Mucosa of rectum (tissue), 2 donors: ENCODE results near the gene SLC1A1.

Experiments
- H3K27ac ChIP-seq, 2 donors: one replicate each; pipeline ENCODE4 v1.7.0; 2013; ENCODE audit warnings: inconsistent platforms in 2 of 2, low read depth in 2 of 2, low read length in 2 of 2
- H3K27me3 ChIP-seq, 2 donors: one replicate each; pipeline ENCODE4 v1.7.0; 2013; ENCODE audit warnings: low read length in 2 of 2; ENCODE audit not compliant: control insufficient read depth in 2 of 2, insufficient read depth in 2 of 2
- H3K36me3 ChIP-seq, 2 donors: one replicate each; pipeline ENCODE4 v1.7.0; 2013; ENCODE audit warnings: low read length in 2 of 2; ENCODE audit not compliant: control insufficient read depth in 2 of 2, insufficient read depth in 2 of 2
- H3K4me1 ChIP-seq, 2 donors: one replicate each; pipeline ENCODE4 v1.7.0; 2013; ENCODE audit warnings: low read length in 2 of 2, mild to moderate bottlenecking in 1 of 2; ENCODE audit not compliant: control insufficient read depth in 2 of 2, insufficient read depth in 2 of 2
- H3K4me3 ChIP-seq, 2 donors: one replicate each; pipeline ENCODE4 v1.7.0; 2013; ENCODE audit warnings: low read length in 2 of 2
- H3K9ac ChIP-seq, 2 donors: one replicate each; pipeline ENCODE4 v1.7.0; 2013; ENCODE audit warnings: low read length in 2 of 2, low read depth in 1 of 2, mild to moderate bottlenecking in 1 of 2
- H3K9me3 ChIP-seq, 2 donors: one replicate each; pipeline ENCODE4 v1.7.0; 2013; ENCODE audit warnings: low read length in 2 of 2; ENCODE audit not compliant: control insufficient read depth in 2 of 2
- donor health status: healthy.
- donor health status: Normal muscosa, but diverticular disease.

The SLC1A1 gene

DNA sequence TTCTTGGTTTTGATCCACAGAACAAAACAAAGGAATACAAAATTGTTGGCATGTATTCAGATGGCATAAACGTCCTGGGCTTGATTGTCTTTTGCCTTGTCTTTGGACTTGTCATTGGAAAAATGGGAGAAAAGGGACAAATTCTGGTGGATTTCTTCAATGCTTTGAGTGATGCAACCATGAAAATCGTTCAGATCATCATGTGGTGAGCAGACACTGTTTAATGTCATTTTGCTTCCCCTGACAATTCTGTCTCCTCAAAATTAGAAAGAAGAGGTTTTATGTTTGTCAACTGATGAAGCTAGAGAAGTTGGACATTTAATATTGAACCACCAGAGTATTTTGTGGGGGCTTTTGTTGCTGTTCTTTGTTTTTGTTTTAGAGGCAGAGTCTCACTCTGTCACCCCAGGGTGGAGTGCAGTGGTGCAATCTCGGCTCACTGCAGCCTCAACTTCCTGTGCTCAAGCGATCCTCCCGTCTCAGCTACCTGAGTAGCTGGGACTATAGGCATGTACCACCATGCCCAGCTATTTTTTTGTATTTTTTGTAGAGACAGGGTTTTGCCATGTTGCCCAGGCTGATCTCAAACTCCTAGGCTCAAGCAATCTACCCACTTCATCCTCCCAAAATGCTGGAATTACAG lies 82.0 kb downstream of the SLC1A1 start:
- H3K27ac ChIP-seq: no peak overlapping the region
- H3K4me1 ChIP-seq: no peaks in the 10 kb centered on the region
- H3K36me3 ChIP-seq: peaks cover 0 to 11% of the 10 kb centered on the region in 2 donors
- no peak overlapping the region for H3K4me3 ChIP-seq
- H3K27me3 ChIP-seq: no peaks in the 10 kb centered on the region
- H3K9ac ChIP-seq: no peak overlapping the region
- H3K9me3 ChIP-seq: no peaks in the 10 kb centered on the region

DNA sequence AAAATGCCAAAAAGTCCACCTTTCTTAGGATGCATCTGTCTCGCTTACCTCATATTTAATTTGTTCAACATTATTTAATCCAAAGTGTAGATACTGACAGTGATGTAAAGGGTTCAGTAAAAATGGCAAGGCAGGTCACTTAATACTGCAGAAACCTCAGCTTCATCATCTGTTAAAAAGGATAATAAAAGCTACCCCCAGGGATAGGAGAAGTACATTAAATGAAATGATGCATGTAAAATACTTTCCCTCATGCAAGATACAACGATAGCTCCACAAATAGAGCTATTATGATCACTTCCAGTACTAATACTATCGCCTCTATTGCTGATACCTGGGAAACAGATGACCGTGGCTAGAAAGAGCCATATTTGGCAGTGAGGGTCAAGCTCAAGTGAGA lies 82.9 kb downstream of the SLC1A1 start:
- Histone ChIP-seq H3K4me1 (no peaks in the 10 kb centered on the region), H3K4me3 (no peak overlapping the region), H3K27me3 (no peaks in the 10 kb centered on the region), H3K36me3 (peaks cover 0 to 11% of the 10 kb centered on the region in 2 donors), H3K9me3 (no peaks in the 10 kb centered on the region), H3K27ac (no peak overlapping the region), H3K9ac (no peak overlapping the region)

GRCh38 chr9:4573634-4574389 lies 83.5 kb downstream of the SLC1A1 start:
- Histone ChIP-seq H3K27me3 (no peaks in the 10 kb centered on the region), H3K36me3 (peaks cover 0 to 11% of the 10 kb centered on the region in 2 donors), H3K9ac (no peak overlapping the region), H3K4me3 (no peak overlapping the region), H3K9me3 (no peaks in the 10 kb centered on the region), H3K27ac (no peak overlapping the region), H3K4me1 (no peaks in the 10 kb centered on the region)

DNA sequence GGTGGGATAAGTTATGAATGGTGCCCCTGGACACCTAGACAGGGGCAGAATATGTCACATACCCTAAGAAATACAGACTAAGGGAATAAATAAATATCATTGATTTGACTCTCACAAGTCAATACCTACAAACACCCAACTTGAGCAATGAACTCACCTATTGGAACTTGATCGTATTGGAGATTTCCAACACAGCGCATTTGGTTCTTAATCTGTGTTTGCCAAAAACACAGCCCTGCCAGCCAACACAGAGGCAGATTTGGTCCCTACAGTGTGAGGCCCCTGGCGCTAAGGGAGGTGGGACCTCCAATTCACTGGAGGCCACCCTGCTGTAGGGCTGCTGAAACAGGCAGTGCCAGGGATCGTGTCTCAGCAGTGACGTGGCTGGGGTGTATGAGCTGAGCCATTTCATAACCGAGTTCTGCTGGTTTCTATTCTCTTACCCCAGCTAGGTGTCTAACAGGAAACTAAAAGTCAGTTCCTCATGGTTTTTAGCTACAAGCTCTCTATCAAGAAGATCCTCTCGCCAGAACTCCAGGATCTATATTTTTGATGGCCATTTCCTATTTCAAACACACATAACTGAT lies 84.5 kb downstream of the SLC1A1 start:
- Histone ChIP-seq H3K36me3 (peaks cover 0 to 11% of the 10 kb centered on the region in 2 donors), H3K4me1 (no peaks in the 10 kb centered on the region), H3K9me3 (no peaks in the 10 kb centered on the region), H3K4me3 (no peak overlapping the region), H3K9ac (no peak overlapping the region), H3K27me3 (no peaks in the 10 kb centered on the region), H3K27ac (no peak overlapping the region)

DNA sequence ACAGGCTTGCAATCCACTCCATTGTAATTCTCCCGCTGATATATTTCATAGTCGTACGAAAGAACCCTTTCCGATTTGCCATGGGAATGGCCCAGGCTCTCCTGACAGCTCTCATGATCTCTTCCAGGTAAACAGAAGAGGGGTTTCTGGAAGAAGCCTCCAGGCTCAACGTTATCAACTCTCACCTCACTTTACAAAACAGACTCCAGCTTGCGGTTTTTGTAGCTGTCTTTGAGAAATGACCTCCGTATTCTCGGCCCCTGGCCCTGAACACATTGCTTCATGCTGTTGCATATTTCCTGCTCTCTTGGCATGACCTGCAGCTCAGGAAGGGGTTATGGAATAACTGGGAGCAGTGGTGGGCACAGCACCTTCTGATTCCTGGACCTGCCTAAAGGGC lies 85.7 kb downstream of the SLC1A1 start:
- no peaks in the 10 kb centered on the region for H3K4me1 ChIP-seq

DNA sequence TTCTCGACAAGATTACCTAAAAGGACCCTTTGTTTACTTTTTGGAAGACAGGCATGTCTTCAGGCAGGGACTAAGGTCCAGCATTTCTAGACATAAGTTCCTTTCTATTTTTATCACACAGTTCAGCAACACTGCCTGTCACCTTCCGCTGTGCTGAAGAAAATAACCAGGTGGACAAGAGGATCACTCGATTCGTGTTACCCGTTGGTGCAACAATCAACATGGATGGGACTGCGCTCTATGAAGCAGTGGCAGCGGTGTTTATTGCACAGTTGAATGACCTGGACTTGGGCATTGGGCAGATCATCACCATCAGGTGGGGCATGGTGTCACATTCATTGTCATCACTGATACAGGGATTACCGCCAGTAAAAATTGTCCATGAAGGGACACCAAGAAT lies 86.2 kb downstream of the SLC1A1 start:
- H3K27ac ChIP-seq: no peak overlapping the region

More for the DNA sequence above, 85.7 kb downstream of the SLC1A1 start:
- Histone ChIP-seq H3K9me3 (no peaks in the 10 kb centered on the region), H3K36me3 (peaks cover 0 to 11% of the 10 kb centered on the region in 2 donors), H3K4me3 (no peak overlapping the region), H3K27ac (no peak overlapping the region), H3K9ac (no peak overlapping the region), H3K27me3 (no peaks in the 10 kb centered on the region)

GRCh38 chr9:4579001-4579400 lies 88.7 kb downstream of the SLC1A1 start:
- Histone ChIP-seq H3K36me3 (peaks cover 0 to 7% of the 10 kb centered on the region in 2 donors), H3K27me3 (no peaks in the 10 kb centered on the region), H3K4me1 (no peaks in the 10 kb centered on the region), H3K4me3 (no peak overlapping the region), H3K9ac (no peak overlapping the region), H3K27ac (no peak overlapping the region), H3K9me3 (no peaks in the 10 kb centered on the region)

More for the DNA sequence above, 86.2 kb downstream of the SLC1A1 start:
- no peak overlapping the region for H3K9ac ChIP-seq
- H3K9me3 ChIP-seq: no peaks in the 10 kb centered on the region
- no peak overlapping the region for H3K4me3 ChIP-seq
- no peaks in the 10 kb centered on the region for H3K27me3 ChIP-seq
- peaks cover 0 to 11% of the 10 kb centered on the region in 2 donors for H3K36me3 ChIP-seq
- H3K4me1 ChIP-seq: no peaks in the 10 kb centered on the region

- Histone ChIP-seq H3K36me3 (peaks cover 2 to 9% of the 10 kb centered on the region in 2 donors), H3K4me1 (no peaks in the 10 kb centered on the region), H3K9me3 (no peaks in the 10 kb centered on the region), H3K27ac (no peak overlapping the region), H3K4me3 (no peak overlapping the region), H3K27me3 (no peaks in the 10 kb centered on the region), H3K9ac (no peak overlapping the region)
These were observed 90.9 kb downstream of the SLC1A1 start for GRCh38 chr9:4581035-4581760.

DNA sequence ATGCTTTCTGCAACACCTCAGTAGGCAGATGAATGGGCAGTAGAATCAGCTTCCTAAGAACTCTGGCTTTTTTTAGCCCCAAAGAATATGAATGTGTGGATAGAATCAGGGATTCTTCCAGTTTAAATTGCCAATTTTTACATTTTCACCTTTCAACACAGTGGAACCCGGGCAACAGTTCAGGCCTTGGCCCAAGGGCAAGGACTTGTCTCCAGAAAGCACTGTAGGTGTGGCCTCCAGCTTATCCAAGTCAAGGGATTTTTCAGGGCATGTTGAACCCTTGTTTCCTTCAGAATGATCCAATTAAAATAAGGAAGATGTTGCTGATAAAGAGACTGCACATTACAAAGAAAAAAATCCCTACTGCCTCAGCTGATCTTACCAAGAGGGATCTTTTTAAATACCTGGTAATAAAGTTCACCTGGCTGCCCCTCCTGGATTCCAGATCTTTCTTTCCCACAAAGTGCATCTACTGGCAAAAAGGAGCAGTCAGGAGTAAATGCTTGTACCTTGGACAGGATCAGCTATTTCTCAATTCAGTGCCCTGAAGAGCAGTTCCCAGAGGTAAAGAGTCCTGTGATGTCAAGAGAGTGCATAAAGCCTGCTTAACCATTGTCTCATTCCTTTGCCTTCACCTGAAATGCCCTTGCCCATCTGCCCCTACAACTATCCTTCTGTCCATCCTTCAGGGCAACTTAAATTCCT lies 91.7 kb downstream of the SLC1A1 start:
- Histone ChIP-seq H3K27me3 (no peaks in the 10 kb centered on the region), H3K9me3 (no peaks in the 10 kb centered on the region), H3K4me1 (no peaks in the 10 kb centered on the region), H3K4me3 (no peak overlapping the region), H3K27ac (no peak overlapping the region), H3K36me3 (peaks cover 2 to 6% of the 10 kb centered on the region in 2 donors), H3K9ac (no peak overlapping the region)
